Naive thymus-derived CD8-positive, alpha-beta T cell (primary cell): ENCODE data around the gene PARVA. TPM values are rescaled to one million over a fixed set of nuclear protein-coding genes. Genes with fewer than 3 reads are reported as not detected.
A peak's percentile ranks its signal among the peaks of the same experiment; 100 is the strongest.

ENCODE experiments used
- ATAC-seq, 2 donors: fragments of 150-1000 bp; cut with Tn5 transposase in 1 of 2; sonication (Bioruptor Pico), chemical (Tn5 transposase) in 1 of 2; 1 replicate in 1 of 2; 2 replicates in 1 of 2; pipeline ENCODE4 v1.10.0; 2021; ENCODE audit warnings: mild to moderate bottlenecking in 2 of 2, moderate library complexity in 2 of 2
- POLR2A ChIA-PET: fragments of 350-600 bp; sonication (Branson Sonifier 250); formaldehyde crosslinking; loops from one replicate; lab custom pipeline; 2021; ENCODE audit warnings: antibody characterized with exemption; lab: Charles Lee
- DNase-seq, 10 donors: peaks; one replicate each; pipeline versions ENCODE4 v3.0.0 to v3.0.0-alpha.2; 2020 to 2022
- H3K27ac Mint-ChIP-seq, 10 donors: one replicate each; pipeline ENCODE4 v1.8.0; 2020 to 2022; ENCODE audit warnings: mild to moderate bottlenecking in 10 of 10, mixed read lengths in 10 of 10, moderate library complexity in 4 of 10, inconsistent platforms in 1 of 10
- H3K27me3 Mint-ChIP-seq, 5 donors: one replicate each; pipeline ENCODE4 v1.8.0; 2021 to 2022; ENCODE audit warnings: mixed read lengths in 5 of 5
- H3K36me3 Mint-ChIP-seq, 3 donors: one replicate each; pipeline ENCODE4 v1.8.0; 2020 to 2022; ENCODE audit warnings: mixed read lengths in 3 of 3, mild to moderate bottlenecking in 2 of 3, inconsistent platforms in 1 of 3
- H3K4me1 Mint-ChIP-seq, 4 donors: one replicate each; pipeline ENCODE4 v1.8.0; 2021 to 2022; ENCODE audit warnings: mixed read lengths in 4 of 4
- H3K4me3 Mint-ChIP-seq, 10 donors: one replicate each; pipeline ENCODE4 v1.8.0; 2020 to 2022; ENCODE audit warnings: mild to moderate bottlenecking in 10 of 10, mixed read lengths in 10 of 10, moderate library complexity in 6 of 10, inconsistent platforms in 1 of 10
- H3K9me3 Mint-ChIP-seq, 9 donors: one replicate each; pipeline ENCODE4 v1.8.0; 2020 to 2022; ENCODE audit warnings: mixed read lengths in 9 of 9, mild to moderate bottlenecking in 3 of 9, inconsistent platforms in 1 of 9, moderate library complexity in 1 of 9
- polyA plus RNA-seq, 3 donors: library from polyadenylated mRNA; unstranded; fragments of 300-500 nt; fragmentation: Illumina TruSeq; gene quantifications; one replicate each; pipeline ENCODE4 v1.2.3, GENCODE V29; 2021
- total RNA-seq, 8 experiments: library from RNA in 2 of 8; stranded (reverse) in 2 of 8; gene quantifications; one replicate each; pipeline ENCODE4 v1.2.3 and lab custom pipeline; 2021 to 2026

Gene PARVA
- total and polyA plus RNA-seq, 5 experiments from 2014 or later = 0.19 to 0.44 (median 0.26) TPM; not detected in 2

DNA sequence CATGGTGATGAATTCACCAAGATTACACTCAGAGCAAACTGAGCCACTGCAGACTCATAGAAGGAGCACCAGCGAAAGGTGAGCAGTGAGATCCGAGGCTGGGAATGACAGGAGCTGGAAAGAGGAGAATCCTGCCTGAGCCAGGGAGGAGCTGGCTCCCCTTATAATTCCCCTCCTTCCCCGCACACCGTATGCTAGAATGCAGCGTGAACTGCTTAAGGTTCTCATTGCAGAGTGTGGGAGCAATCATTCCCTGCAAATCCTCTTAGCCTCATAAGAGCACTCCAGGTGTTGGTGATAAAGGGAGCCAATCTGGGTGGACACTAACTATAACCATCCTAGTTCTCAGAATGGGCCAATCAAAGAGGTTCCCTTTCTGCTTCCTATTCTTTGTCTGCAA, 169.3 kb downstream of the PARVA start:
- Mint-ChIP-seq H3K4me3 (no peak overlapping the region), H3K27me3 (peaks cover 4 to 21% (median 13%) of the 10 kb centered on the region in 5 donors), H3K9me3 (no peaks in the 10 kb centered on the region), H3K27ac (no peak overlapping the region), H3K36me3 (no peaks in the 10 kb centered on the region), H3K4me1 (no peaks in the 10 kb centered on the region)
- POLR2A ChIA-PET = no interaction called here
- no peak for ATAC-seq
- no peak for DNase-seq

- POLR2A ChIA-PET = no interaction called here
- Mint-ChIP-seq H3K9me3 (no peaks in the 10 kb centered on the region), H3K36me3 (no peaks in the 10 kb centered on the region), H3K4me1 (no peaks in the 10 kb centered on the region), H3K27ac (no peak overlapping the region), H3K27me3 (peaks cover 3 to 32% (median 12%) of the 10 kb centered on the region in 5 donors), H3K4me3 (no peak overlapping the region)
- ATAC-seq (no peak), DNase-seq (no peak)
These were observed 170.7 kb downstream of the PARVA start for GRCh38 chr11:12547953-12548650.

DNA sequence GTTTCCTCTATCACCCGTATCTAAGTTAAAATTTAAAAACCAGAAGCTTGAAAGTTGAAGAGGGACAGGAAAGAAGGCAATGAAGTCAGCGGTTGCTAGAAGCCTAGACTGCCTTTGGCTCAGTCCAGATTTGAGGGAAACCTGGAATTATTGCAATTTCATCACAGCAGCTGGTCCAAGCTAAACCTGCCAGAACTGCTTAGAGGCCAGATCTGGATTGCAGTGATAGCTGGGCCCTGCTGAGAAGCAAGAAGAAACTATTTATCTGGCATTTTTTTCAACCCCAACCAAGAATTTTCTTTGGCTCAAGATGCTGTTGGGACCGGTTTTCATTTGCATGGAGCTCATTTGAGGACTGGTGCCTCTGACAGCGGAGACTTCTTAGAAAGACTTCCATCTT, 175.3 kb downstream of the PARVA start:
- Mint-ChIP-seq H3K36me3 (peaks cover 0 to 8% (median 0%) of the 10 kb centered on the region in 3 donors), H3K4me3 (no peak overlapping the region), H3K27me3 (peaks cover 7 to 65% (median 12%) of the 10 kb centered on the region in 5 donors), H3K4me1 (no peaks in the 10 kb centered on the region), H3K9me3 (peaks cover 0 to 10% (median 6%) of the 10 kb centered on the region in 9 donors), H3K27ac (no peak overlapping the region)
- no peak for ATAC-seq
- DNase-seq = no peak
- POLR2A ChIA-PET = no interaction called here

- H3K27me3 Mint-ChIP-seq = peaks cover 7 to 75% (median 14%) of the 10 kb centered on the region in 5 donors
- POLR2A ChIA-PET = no interaction called here
- ATAC-seq (no peak), DNase-seq (no peak)
- H3K36me3 Mint-ChIP-seq = peaks cover 0 to 8% (median 0%) of the 10 kb centered on the region in 3 donors
- H3K9me3 Mint-ChIP-seq = peaks cover 0 to 10% (median 6%) of the 10 kb centered on the region in 9 donors
- no peak overlapping the region for H3K4me3 Mint-ChIP-seq
- H3K27ac Mint-ChIP-seq = no peak overlapping the region
- no peaks in the 10 kb centered on the region for H3K4me1 Mint-ChIP-seq
These were observed 176.8 kb downstream of the PARVA start for GRCh38 chr11:12554122-12554521.

DNA sequence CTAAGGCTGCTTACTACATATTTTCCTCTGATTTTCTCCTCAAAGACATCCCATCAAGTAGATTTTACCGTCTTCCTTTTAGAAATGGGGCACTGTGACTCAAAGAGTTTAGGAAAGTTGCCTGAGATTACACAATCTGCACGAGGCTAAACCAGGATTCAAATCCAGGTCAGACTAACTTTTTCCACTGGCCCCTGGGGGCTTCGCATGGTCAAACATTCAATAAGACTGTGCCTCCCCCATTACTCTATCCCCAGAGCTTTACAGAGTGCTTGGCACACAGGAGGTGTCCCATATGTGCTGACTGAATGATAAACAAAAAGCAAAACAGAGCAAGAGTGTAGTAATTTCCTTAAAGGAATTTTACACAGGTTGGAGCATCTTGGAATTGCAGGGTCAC, 178.8 kb downstream of the PARVA start:
- H3K4me1 Mint-ChIP-seq = no peaks in the 10 kb centered on the region
- DNase-seq (no peak), ATAC-seq (no peak)
- peaks cover 0 to 10% (median 6%) of the 10 kb centered on the region in 9 donors for H3K9me3 Mint-ChIP-seq
- H3K27ac Mint-ChIP-seq = peak overlapping the region in 1 of 10 donors; percentile 51
- peaks cover 11 to 74% (median 16%) of the 10 kb centered on the region in 5 donors for H3K27me3 Mint-ChIP-seq
- peaks cover 0 to 8% (median 0%) of the 10 kb centered on the region in 3 donors for H3K36me3 Mint-ChIP-seq
- no peak overlapping the region for H3K4me3 Mint-ChIP-seq
- POLR2A ChIA-PET = no interaction called here

- Mint-ChIP-seq H3K27ac (no peak overlapping the region), H3K9me3 (peaks cover 0 to 10% (median 6%) of the 10 kb centered on the region in 9 donors), H3K27me3 (peaks cover 7 to 70% (median 16%) of the 10 kb centered on the region in 5 donors), H3K4me3 (no peak overlapping the region), H3K36me3 (peaks cover 0 to 8% (median 0%) of the 10 kb centered on the region in 3 donors), H3K4me1 (no peaks in the 10 kb centered on the region)
- ATAC-seq (no peak), DNase-seq (no peak)
- POLR2A ChIA-PET = no interaction called here
These were observed 179.5 kb downstream of the PARVA start for GRCh38 chr11:12556788-12557384.

- Mint-ChIP-seq H3K27ac (no peak overlapping the region), H3K4me1 (no peaks in the 10 kb centered on the region), H3K27me3 (peaks cover 11 to 58% (median 17%) of the 10 kb centered on the region in 5 donors), H3K9me3 (peaks cover 0 to 7% (median 2%) of the 10 kb centered on the region in 9 donors), H3K4me3 (no peak overlapping the region), H3K36me3 (peaks cover 0 to 7% (median 0%) of the 10 kb centered on the region in 3 donors)
- ATAC-seq (no peak), DNase-seq (no peak)
- POLR2A ChIA-PET = no interaction called here
These were observed 181.6 kb downstream of the PARVA start for GRCh38 chr11:12559011-12559410.

- Mint-ChIP-seq H3K36me3 (no peaks in the 10 kb centered on the region), H3K9me3 (no peaks in the 10 kb centered on the region), H3K4me3 (no peak overlapping the region), H3K27me3 (peaks cover 6 to 44% (median 15%) of the 10 kb centered on the region in 5 donors), H3K27ac (no peak overlapping the region), H3K4me1 (no peaks in the 10 kb centered on the region)
- no peak for ATAC-seq
- POLR2A ChIA-PET = no interaction called here
- DNase-seq = no peak
These were observed 183.0 kb downstream of the PARVA start for GRCh38 chr11:12560362-12560761.

GRCh38 chr11:12560861-12561260, 183.5 kb downstream of the PARVA start:
- Mint-ChIP-seq H3K9me3 (no peaks in the 10 kb centered on the region), H3K27me3 (peaks cover 5 to 40% (median 16%) of the 10 kb centered on the region in 5 donors), H3K36me3 (no peaks in the 10 kb centered on the region), H3K4me1 (no peaks in the 10 kb centered on the region), H3K4me3 (no peak overlapping the region), H3K27ac (no peak overlapping the region)
- no peak for ATAC-seq
- POLR2A ChIA-PET = no interaction called here
- no peak for DNase-seq

DNA sequence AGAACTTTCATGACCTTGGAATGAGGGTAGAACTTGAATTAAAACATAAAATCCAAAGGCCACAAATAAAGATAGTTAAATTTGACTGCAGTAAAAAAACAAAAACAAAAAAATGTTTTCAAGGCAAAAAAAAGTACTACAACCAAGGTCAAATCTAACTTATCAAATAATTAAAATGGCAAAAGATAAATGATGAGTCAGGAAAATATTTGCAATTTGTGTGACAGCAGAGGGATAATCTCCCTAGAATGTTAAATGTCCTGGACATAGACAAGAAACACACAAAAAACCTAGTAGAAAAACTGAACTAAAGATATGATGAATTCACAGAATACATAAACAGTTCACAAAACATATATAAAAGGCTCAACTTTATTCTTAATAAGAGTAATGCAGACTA, 186.6 kb downstream of the PARVA start:
- no peak overlapping the region for H3K4me3 Mint-ChIP-seq
- POLR2A ChIA-PET = no interaction called here
- DNase-seq = no peak
- no peaks in the 10 kb centered on the region for H3K4me1 Mint-ChIP-seq
- peaks cover 0 to 4% (median 0%) of the 10 kb centered on the region in 9 donors for H3K9me3 Mint-ChIP-seq
- H3K27ac Mint-ChIP-seq = no peak overlapping the region
- peaks cover 12 to 32% (median 22%) of the 10 kb centered on the region in 5 donors for H3K27me3 Mint-ChIP-seq
- no peak for ATAC-seq
- H3K36me3 Mint-ChIP-seq = no peaks in the 10 kb centered on the region

DNA sequence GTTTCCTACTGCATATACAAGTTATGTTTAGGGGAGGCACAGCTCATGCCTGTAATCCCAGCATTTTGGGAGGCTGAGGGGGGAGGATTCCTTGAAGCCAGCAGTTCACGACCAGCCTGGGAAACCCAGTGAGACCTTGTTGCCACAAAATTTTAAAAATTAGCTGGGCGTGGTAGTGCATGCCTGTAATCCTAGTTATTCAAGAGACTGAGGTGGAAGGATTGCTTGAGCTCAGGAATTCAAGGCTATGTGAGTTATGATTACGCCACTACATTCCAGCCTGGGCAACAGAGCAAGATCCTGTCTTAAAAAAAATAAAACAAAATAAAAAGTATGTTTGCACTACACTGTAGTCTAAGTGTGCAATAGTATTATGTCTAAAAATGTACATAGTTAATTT, 188.0 kb downstream of the PARVA start:
- H3K36me3 Mint-ChIP-seq = no peaks in the 10 kb centered on the region
- H3K4me3 Mint-ChIP-seq = no peak overlapping the region
- DNase-seq = no peak
- H3K9me3 Mint-ChIP-seq = peaks cover 0 to 4% (median 0%) of the 10 kb centered on the region in 9 donors
- no peak for ATAC-seq
- peaks cover 17 to 32% (median 20%) of the 10 kb centered on the region in 5 donors for H3K27me3 Mint-ChIP-seq
- H3K27ac Mint-ChIP-seq = no peak overlapping the region
- POLR2A ChIA-PET = no interaction called here
- H3K4me1 Mint-ChIP-seq = no peaks in the 10 kb centered on the region

- H3K9me3 Mint-ChIP-seq = peaks cover 0 to 4% (median 0%) of the 10 kb centered on the region in 9 donors
- no peaks in the 10 kb centered on the region for H3K36me3 Mint-ChIP-seq
- no peaks in the 10 kb centered on the region for H3K4me1 Mint-ChIP-seq
- H3K27me3 Mint-ChIP-seq = peaks cover 17 to 42% (median 25%) of the 10 kb centered on the region in 5 donors
- DNase-seq (no peak), ATAC-seq (no peak)
- no peak overlapping the region for H3K4me3 Mint-ChIP-seq
- POLR2A ChIA-PET = no interaction called here
- no peak overlapping the region for H3K27ac Mint-ChIP-seq
These were observed 190.5 kb downstream of the PARVA start for GRCh38 chr11:12567746-12568460.
